Muscle layer of duodenum (tissue), 2 donors: Measurements from ENCODE around the gene LRMDA.

Experiments used
- H3K27ac ChIP-seq: one replicate; pipeline ENCODE4 v1.7.0; 2013; ENCODE audit warnings: mild to moderate bottlenecking, low read length
- H3K27me3 ChIP-seq: one replicate; pipeline ENCODE4 v1.7.0; 2013; ENCODE audit warnings: low read depth, mild to moderate bottlenecking, control low read depth, low read length
- H3K36me3 ChIP-seq, 2 donors: one replicate each; pipeline ENCODE4 v1.7.0; 2013; ENCODE audit warnings: low read length in 2 of 2, control low read depth in 1 of 2, mild to moderate bottlenecking in 1 of 2; ENCODE audit not compliant: insufficient read depth in 2 of 2, control insufficient read depth in 1 of 2
- H3K4me1 ChIP-seq, 2 donors: one replicate each; pipeline ENCODE4 v1.7.0; 2013; ENCODE audit warnings: low read length in 2 of 2, mild to moderate bottlenecking in 2 of 2, control low read depth in 1 of 2, moderate library complexity in 1 of 2; ENCODE audit not compliant: insufficient read depth in 2 of 2, control insufficient read depth in 1 of 2
- H3K4me3 ChIP-seq, 2 donors: one replicate each; pipeline ENCODE4 v1.7.0; 2013; ENCODE audit warnings: low read length in 2 of 2, low read depth in 1 of 2, mild to moderate bottlenecking in 1 of 2
- H3K9me3 ChIP-seq, 2 donors: one replicate each; pipeline ENCODE4 v1.7.0; 2013; ENCODE audit warnings: low read length in 2 of 2, control low read depth in 1 of 2, mild to moderate bottlenecking in 1 of 2; ENCODE audit not compliant: control insufficient read depth in 1 of 2
- donor health status: healthy.

The LRMDA gene

GRCh38 chr10:75408911-75409885 lies 22.2 kb upstream of the LRMDA start:
- peak overlapping the region; percentile 62 for H3K27ac ChIP-seq
- peaks cover under 1 to 27% of the 10 kb centered on the region in 2 donors for H3K4me1 ChIP-seq
- peaks cover 3% of the 10 kb centered on the region for H3K27me3 ChIP-seq
- H3K9me3 ChIP-seq = no peaks in the 10 kb centered on the region
- H3K4me3 ChIP-seq = peak overlapping the region; percentile 65 to 93
- H3K36me3 ChIP-seq = no peaks in the 10 kb centered on the region

- Histone ChIP-seq H3K4me3 (no peak overlapping the region), H3K9me3 (no peaks in the 10 kb centered on the region), H3K27ac (no peak overlapping the region), H3K4me1 (peaks cover 0 to 16% of the 10 kb centered on the region in 2 donors), H3K27me3 (no peaks in the 10 kb centered on the region), H3K36me3 (no peaks in the 10 kb centered on the region)
Observed at GRCh38 chr10:75410132-75411005, 21.1 kb upstream of the LRMDA start.

DNA sequence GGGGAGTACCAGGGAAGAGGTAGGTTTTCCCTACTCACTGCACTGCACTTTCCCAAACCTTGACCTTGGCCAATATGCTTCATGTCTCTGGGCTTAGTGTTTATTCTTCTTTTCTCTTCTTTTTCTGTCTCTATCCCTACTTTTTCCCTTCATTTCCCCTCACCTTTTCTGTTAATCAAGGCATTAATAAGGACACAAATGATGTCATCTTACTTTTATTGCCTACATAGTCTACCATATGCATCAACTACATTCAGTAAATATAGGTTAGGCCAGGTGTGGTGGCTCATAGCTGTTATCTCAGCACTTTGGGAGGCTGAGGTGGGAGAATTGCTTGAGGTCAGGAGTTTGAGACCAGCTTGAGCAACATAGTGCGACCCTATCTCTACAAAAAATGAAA lies 16.9 kb upstream of the LRMDA start:
- Histone ChIP-seq H3K27me3 (no peaks in the 10 kb centered on the region), H3K4me1 (peaks cover 0 to 3% of the 10 kb centered on the region in 2 donors), H3K36me3 (no peaks in the 10 kb centered on the region), H3K4me3 (no peak overlapping the region), H3K27ac (no peak overlapping the region), H3K9me3 (no peaks in the 10 kb centered on the region)

DNA sequence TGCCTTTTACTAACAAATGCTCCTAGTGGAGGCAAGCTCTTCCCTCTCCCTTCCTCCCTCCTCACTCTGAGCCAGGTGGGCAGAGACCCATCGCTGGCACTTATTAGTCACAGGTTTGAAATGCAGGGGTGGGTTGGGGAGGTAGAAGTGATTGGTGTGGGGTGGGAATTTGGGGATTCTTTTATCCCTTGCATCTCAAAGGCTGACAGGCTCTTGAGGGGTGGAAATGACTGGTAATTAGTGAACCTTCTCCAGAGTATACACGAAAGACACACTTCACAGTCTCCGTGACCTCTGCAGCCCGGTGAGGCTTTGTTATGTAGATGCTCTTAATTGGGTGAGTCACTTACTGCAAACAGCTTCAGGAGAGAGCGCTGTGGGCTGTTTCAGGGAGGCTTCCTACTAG lies 13.9 kb upstream of the LRMDA start:
- H3K4me3 ChIP-seq = no peak overlapping the region
- no peaks in the 10 kb centered on the region for H3K27me3 ChIP-seq
- no peaks in the 10 kb centered on the region for H3K9me3 ChIP-seq
- H3K27ac ChIP-seq = no peak overlapping the region
- H3K36me3 ChIP-seq = no peaks in the 10 kb centered on the region
- no peaks in the 10 kb centered on the region for H3K4me1 ChIP-seq

DNA sequence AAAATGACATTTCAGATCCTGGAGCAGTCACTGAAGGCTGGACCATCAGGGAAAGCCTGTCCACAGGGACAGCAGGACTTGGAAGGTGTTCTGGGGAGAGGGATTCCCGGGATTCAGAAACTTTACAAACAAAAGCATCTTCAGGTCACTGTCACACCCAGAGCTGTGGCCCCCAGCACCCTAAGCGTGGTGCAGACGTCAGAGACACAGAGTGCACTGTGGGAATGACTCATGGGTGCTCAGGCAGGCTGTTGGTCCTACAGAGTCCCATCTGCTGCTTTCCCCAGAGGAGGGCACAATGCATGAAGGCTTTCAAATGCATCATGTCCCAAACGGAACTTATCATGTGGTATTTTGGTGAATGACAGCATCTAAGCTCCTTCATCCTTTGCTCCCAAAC lies 13.1 kb upstream of the LRMDA start:
- H3K36me3 ChIP-seq = no peaks in the 10 kb centered on the region
- H3K27ac ChIP-seq = no peak overlapping the region
- H3K4me3 ChIP-seq = no peak overlapping the region
- no peaks in the 10 kb centered on the region for H3K27me3 ChIP-seq
- H3K4me1 ChIP-seq = no peaks in the 10 kb centered on the region
- H3K9me3 ChIP-seq = no peaks in the 10 kb centered on the region

DNA sequence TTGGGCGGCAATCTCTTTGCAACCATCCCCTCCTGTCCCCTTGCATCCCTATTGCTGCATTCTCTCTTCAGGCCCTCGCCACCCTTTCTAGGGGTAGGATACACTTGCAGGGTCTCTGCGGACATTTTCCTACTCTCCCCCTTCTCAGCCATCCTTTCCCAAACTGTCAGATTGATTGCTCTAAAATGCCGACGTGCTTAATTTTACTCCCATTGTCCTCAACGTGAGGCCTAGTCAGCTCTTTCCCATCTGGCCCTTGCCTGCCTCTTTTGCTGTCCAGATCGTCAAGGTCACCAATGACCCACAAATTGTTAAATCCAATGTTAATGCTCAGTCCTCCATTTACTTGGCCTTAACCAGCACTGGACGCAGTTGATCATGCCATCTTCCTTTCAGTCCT lies 12.7 kb upstream of the LRMDA start:
- H3K36me3 ChIP-seq = no peaks in the 10 kb centered on the region
- H3K4me1 ChIP-seq = no peaks in the 10 kb centered on the region
- no peak overlapping the region for H3K27ac ChIP-seq
- no peaks in the 10 kb centered on the region for H3K9me3 ChIP-seq
- no peaks in the 10 kb centered on the region for H3K27me3 ChIP-seq
- no peak overlapping the region for H3K4me3 ChIP-seq

GRCh38 chr10:75422913-75423312 lies 8.5 kb upstream of the LRMDA start:
- no peak overlapping the region for H3K27ac ChIP-seq
- H3K4me3 ChIP-seq = no peak overlapping the region
- H3K9me3 ChIP-seq = no peaks in the 10 kb centered on the region
- no peaks in the 10 kb centered on the region for H3K27me3 ChIP-seq
- H3K36me3 ChIP-seq = no peaks in the 10 kb centered on the region
- peaks cover 0 to 4% of the 10 kb centered on the region in 2 donors for H3K4me1 ChIP-seq

- H3K27me3 ChIP-seq = no peaks in the 10 kb centered on the region
- no peaks in the 10 kb centered on the region for H3K36me3 ChIP-seq
- no peaks in the 10 kb centered on the region for H3K9me3 ChIP-seq
- no peak overlapping the region for H3K4me3 ChIP-seq
- H3K27ac ChIP-seq = no peak overlapping the region
- H3K4me1 ChIP-seq = peaks cover 0 to 12% of the 10 kb centered on the region in 2 donors
Observed at GRCh38 chr10:75424571-75424970, 6.9 kb upstream of the LRMDA start.

DNA sequence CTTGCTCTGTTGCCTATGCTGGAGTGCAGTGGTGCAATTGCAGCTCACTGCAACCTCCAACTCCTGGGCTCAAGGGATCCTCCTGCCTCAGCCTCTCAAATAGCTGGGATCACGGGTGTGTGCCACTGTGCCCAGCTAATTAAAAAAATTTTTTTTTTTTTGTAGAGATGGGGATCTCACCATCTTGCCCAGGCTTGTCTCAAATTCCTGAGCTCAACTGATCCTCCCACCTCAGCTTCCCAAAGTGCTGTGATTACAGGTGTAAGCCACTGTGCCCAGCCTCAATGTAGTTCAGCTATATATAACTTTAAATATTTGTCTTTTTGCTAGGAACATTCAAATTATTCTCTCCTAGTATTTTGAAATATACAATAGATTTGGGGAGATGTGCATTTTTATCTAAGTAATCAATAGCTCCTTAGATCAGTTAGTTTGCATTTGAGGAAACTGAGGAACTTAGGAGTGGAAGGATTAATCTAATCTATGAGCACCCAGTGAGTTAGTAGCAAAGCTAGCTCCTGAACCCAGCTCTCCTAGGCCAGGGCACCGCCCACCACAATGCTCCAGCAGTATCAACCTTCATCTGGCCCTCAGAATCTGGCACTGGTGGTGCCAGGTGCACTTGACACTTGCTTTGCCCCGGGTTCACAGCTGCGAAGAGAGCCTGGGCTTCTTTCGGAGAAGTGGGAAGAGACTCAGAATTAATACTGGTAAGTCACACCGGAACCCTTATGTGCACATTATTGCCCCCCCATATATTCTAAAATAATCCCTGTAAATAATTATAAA lies 5.9 kb upstream of the LRMDA start:
- Histone ChIP-seq H3K27me3 (no peaks in the 10 kb centered on the region), H3K4me3 (no peak overlapping the region), H3K4me1 (peaks cover 0 to 20% of the 10 kb centered on the region in 2 donors), H3K27ac (no peak overlapping the region), H3K36me3 (no peaks in the 10 kb centered on the region), H3K9me3 (no peaks in the 10 kb centered on the region)

GRCh38 chr10:75426880-75427279 lies 4.5 kb upstream of the LRMDA start:
- no peaks in the 10 kb centered on the region for H3K9me3 ChIP-seq
- no peaks in the 10 kb centered on the region for H3K27me3 ChIP-seq
- no peak overlapping the region for H3K27ac ChIP-seq
- peaks cover 0 to 27% of the 10 kb centered on the region in 2 donors for H3K4me1 ChIP-seq
- no peak overlapping the region for H3K4me3 ChIP-seq
- no peaks in the 10 kb centered on the region for H3K36me3 ChIP-seq

- no peaks in the 10 kb centered on the region for H3K9me3 ChIP-seq
- H3K27me3 ChIP-seq = no peaks in the 10 kb centered on the region
- peaks cover 0 to 34% of the 10 kb centered on the region in 2 donors for H3K4me1 ChIP-seq
- no peak overlapping the region for H3K4me3 ChIP-seq
- no peaks in the 10 kb centered on the region for H3K36me3 ChIP-seq
- no peak overlapping the region for H3K27ac ChIP-seq
Observed at GRCh38 chr10:75427951-75428350, 3.5 kb upstream of the LRMDA start.
